Bronchial epithelial cell (primary cell): Measurements from ENCODE around the gene BLM. TPM values are rescaled to one million over a fixed set of nuclear protein-coding genes. Genes with fewer than 3 reads are reported as not detected.

Experiments
- DNase-seq: peaks from one replicate; pipeline ENCODE4 v3.0.0-alpha.2; 2010; ENCODE audit warnings: low read depth
- FAIRE-seq: peaks from 2 replicates; lab custom pipeline; 2011; peaks lifted over from hg19 to GRCh38; lab: Jason Lieb, UNC
- H3K27me3 ChIP-seq: 2 replicates; pipeline ENCODE4 v1.5.1; 2011; ENCODE audit warnings: low read length; ENCODE audit not compliant: control insufficient read depth, insufficient read depth
- H3K36me3 ChIP-seq: 2 replicates; pipeline ENCODE4 v1.5.1; 2011; ENCODE audit warnings: low read length; ENCODE audit not compliant: control insufficient read depth, insufficient read depth
- H3K4me3 ChIP-seq: 2 replicates; pipeline ENCODE4 v1.5.1; 2011; ENCODE audit warnings: mild to moderate bottlenecking, low read depth, low read length, control low read depth
- total RNA-seq: library from RNA; depleted of rRNA; stranded (reverse); fragments of >200 nt; gene quantifications from 2 replicates; pipeline ENCODE4 v1.2.1, GENCODE V29; 2014
- TF ChIP-seq, protein P1 (sequence below): IDR thresholded peaks from 2 replicates; pipeline ENCODE4 v1.5.1; 2011; ENCODE audit warnings: mild to moderate bottlenecking, moderate library complexity, low read length, control low read depth, inconsistent platforms; ENCODE audit not compliant: insufficient read depth, severe bottlenecking

Gene BLM
- total RNA-seq, 1 donor from 2014 or later = 0.26 TPM

GRCh38 chr15:90812171-90812957 lies 95.2 kb downstream of the BLM start:
- Histone ChIP-seq H3K4me3 (no peak overlapping the region), H3K36me3 (no peaks in the 10 kb centered on the region), H3K27me3 (no peaks in the 10 kb centered on the region)
- TF ChIP-seq, protein P1, sequence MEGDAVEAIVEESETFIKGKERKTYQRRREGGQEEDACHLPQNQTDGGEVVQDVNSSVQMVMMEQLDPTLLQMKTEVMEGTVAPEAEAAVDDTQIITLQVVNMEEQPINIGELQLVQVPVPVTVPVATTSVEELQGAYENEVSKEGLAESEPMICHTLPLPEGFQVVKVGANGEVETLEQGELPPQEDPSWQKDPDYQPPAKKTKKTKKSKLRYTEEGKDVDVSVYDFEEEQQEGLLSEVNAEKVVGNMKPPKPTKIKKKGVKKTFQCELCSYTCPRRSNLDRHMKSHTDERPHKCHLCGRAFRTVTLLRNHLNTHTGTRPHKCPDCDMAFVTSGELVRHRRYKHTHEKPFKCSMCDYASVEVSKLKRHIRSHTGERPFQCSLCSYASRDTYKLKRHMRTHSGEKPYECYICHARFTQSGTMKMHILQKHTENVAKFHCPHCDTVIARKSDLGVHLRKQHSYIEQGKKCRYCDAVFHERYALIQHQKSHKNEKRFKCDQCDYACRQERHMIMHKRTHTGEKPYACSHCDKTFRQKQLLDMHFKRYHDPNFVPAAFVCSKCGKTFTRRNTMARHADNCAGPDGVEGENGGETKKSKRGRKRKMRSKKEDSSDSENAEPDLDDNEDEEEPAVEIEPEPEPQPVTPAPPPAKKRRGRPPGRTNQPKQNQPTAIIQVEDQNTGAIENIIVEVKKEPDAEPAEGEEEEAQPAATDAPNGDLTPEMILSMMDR = no peak
- DNase-seq (no peak), FAIRE-seq (no peak)

GRCh38 chr15:90812958-90813265 lies 95.8 kb downstream of the BLM start:
- no peaks in the 10 kb centered on the region for H3K27me3 ChIP-seq
- DNase-seq (peak; percentile 42), FAIRE-seq (no peak)
- H3K4me3 ChIP-seq = no peak overlapping the region
- no peaks in the 10 kb centered on the region for H3K36me3 ChIP-seq
- TF ChIP-seq, protein P1 = no peak

- no peaks in the 10 kb centered on the region for H3K27me3 ChIP-seq
- DNase-seq (no peak), FAIRE-seq (no peak)
- H3K36me3 ChIP-seq = no peaks in the 10 kb centered on the region
- H3K4me3 ChIP-seq = no peak overlapping the region
- TF ChIP-seq, protein P1 = no peak
Observed at GRCh38 chr15:90813796-90814190, 96.6 kb downstream of the BLM start.

GRCh38 chr15:90814191-90814821 lies 97.2 kb downstream of the BLM start:
- Histone ChIP-seq H3K4me3 (no peak overlapping the region), H3K36me3 (no peaks in the 10 kb centered on the region), H3K27me3 (no peaks in the 10 kb centered on the region)
- TF ChIP-seq, protein P1 = no peak
- FAIRE-seq (no peak), DNase-seq (no peak)

GRCh38 chr15:90816401-90817116 lies 99.4 kb downstream of the BLM start:
- DNase-seq = no peak
- no peak for FAIRE-seq
- TF ChIP-seq, protein P1 = no peak
- no peaks in the 10 kb centered on the region for H3K27me3 ChIP-seq
- H3K36me3 ChIP-seq = no peaks in the 10 kb centered on the region
- H3K4me3 ChIP-seq = no peak overlapping the region
